GM18511 (cell line): ENCODE measurements around the gene EEF2K.
"Not testable (repeated sequence)": the region's sequence is repeated elsewhere in the genome, so short reads cannot be mapped to it uniquely, and the experiment has no call there.

Source experiments
- ATAC-seq: cut with Tn5 transposase; IDR thresholded peaks from one replicate; pipeline ENCODE4 v1.9.1; 2021; ENCODE audit warnings: mild to moderate bottlenecking, moderate library complexity; ENCODE audit not compliant: unreplicated experiment

Gene EEF2K

DNA sequence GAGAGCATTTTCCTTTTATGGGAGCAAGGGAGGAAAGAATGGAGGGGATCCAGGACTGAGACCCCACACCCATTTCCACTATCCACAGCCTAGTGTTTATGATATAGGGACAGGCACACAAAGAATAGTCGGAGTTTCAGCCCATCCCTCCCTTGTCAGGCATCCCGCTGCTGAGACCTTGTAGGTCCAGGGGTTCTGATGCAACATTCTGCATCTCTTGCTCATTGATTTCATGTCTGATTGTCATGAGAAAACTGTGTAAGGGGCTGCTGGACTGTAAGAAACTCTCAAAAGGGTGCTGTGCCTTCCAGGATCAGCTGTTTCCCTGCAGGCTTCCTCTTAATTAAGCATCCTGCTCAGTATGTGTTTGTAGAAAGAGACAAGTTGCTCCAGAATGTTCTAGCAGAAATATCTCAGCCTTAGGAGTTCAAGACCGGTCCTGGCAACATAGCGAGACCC lies 85.8 kb downstream of the EEF2K start:
- ATAC-seq: no peak

DNA sequence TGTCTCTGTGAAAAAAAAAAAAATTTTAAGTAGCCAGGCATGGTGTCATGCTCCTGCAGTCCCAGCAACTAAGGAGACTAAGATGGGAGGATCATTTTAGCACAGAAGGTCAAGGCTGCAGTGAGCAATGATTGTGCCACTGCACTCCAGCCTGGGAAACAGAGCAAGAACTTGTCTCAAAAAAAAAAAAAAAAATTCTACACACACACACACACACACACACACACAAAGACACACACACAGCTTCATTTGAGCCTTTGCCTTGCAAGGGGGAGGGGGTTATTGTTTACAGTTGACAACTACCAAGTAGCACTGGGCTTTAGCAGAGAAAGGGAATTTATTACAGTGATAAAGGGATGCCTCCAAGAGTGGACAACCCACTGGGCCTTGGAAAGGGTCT lies 86.2 kb downstream of the EEF2K start:
- ATAC-seq: no peak

DNA sequence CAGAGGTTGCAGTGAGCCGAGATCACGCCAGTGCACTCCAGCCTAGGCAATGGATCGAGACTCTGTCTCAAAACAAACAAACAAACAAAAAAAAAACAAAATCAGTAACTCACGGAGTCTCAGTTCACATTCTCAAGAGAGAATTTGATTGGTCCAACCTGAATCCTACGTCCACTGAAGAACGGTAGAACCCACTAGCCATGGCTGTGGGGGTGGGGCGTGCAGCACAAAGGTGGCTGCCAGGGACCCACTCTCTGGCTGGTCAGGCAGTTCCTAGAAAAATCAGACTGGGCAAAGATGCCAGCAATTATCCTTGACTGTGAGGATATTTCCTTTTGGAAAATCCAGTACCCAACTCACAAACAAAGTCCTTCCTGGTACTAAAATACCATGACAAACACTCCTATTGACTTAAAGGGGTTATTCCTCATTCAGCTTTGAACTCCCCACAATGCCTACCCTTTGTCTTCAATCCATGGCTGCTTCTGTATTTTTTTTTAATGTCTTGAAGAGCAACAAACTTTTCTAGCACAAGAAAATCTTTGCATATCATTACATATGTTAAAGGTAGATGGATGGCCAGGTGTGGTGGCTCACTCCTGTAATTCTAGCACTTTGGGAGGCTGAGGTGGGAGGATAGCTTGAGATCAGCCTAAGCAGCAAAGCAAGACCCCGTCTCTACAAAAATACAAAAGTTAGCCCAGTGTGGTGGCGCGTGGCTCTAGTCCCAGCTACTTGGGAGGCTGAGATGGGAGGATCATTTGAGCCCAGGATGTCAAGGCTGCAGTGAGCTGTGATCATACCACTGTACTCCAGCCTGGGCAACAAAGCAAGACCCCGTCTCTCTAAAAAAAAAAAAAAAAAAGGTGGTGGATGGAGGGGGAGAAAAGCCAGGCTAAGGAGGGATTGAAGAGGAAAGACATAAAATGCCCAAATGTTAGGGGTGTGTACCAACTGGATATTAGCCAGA lies 87.3 kb downstream of the EEF2K start:
- ATAC-seq: no peak

DNA sequence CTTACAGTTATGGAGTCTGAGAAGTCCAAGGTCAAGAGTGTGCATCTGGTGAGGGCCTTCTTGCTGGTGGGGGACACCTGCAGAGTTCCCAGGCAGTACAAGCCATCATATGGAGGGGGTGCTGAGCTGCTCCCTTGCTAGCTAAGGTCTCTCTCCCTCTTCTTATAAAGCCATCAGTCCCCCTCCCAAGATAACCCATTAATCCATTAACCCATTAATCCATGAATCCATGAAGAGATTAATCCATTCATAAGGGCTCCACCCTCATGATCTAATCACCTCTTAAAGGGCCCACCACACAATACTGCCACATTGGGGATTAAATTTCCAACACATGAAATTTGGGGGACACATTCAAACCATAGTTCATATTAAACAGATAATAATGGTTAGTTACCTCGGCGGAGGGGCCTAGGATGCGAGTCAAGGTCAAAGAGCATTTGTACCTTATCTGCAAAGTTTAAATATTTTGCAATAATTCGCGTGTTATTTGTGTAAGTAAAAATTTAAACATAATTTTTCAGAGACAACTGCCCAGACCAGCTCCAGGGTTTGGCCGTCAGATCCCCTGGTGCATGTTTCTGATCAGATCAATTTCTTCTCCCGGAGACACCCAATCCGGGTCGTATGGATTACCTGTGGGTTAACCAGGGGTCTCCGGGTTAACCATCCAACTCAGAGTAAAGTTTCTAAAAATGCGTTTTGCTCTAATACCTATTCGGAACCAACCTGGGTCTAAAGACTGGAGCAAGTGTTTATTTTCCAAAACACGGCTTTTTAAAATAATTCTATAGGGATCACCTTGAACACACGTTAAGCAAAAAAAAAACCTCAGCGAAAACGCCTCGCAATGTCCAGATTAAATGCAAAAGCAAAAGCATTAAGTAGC lies 90.4 kb downstream of the EEF2K start:
- peak; percentile 2 for ATAC-seq

DNA sequence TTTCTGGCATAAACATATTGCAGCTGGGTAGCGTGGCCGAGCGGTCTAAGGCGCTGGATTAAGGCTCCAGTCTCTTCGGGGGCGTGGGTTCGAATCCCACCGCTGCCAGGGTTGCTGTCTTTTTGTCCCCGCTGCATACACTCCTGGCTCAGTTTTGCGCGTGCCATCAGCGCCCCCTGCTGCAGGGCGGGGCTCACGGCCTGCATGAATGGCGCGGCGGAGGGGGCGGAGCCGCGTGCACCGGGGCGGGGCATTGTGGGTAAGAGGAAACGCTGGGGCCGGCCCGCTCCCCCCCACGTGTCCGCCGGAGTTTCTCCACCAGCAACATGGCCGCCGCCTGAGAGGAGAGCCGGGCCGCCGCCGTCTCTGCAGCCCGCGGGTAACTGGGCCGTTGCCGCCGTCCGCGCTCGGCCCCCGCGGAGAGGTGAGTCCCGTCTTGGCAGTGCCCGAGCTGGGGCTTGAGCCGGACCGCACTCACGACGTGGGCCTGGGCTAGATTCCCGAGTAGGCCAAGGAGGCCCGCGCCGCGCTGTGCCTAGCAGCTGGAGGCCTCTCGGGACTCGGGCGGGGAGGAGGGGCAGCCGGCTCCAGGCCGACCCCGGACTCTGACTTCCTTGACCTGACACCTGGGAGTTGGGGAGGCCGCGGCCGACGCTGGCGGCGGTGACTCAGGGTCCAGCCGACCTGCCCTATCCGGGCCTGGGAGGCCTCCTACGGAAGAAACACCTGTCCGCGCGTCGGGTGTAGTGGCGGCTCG lies 91.2 kb downstream of the EEF2K start, which contains the start of gene POLR3E:
Gene POLR3E (plus strand): TSS at position 296 of the 757 bp plus-strand sequence. CDS start 5,560 bp downstream, outside the sequence.
- ATAC-seq: peak; percentile 83

DNA sequence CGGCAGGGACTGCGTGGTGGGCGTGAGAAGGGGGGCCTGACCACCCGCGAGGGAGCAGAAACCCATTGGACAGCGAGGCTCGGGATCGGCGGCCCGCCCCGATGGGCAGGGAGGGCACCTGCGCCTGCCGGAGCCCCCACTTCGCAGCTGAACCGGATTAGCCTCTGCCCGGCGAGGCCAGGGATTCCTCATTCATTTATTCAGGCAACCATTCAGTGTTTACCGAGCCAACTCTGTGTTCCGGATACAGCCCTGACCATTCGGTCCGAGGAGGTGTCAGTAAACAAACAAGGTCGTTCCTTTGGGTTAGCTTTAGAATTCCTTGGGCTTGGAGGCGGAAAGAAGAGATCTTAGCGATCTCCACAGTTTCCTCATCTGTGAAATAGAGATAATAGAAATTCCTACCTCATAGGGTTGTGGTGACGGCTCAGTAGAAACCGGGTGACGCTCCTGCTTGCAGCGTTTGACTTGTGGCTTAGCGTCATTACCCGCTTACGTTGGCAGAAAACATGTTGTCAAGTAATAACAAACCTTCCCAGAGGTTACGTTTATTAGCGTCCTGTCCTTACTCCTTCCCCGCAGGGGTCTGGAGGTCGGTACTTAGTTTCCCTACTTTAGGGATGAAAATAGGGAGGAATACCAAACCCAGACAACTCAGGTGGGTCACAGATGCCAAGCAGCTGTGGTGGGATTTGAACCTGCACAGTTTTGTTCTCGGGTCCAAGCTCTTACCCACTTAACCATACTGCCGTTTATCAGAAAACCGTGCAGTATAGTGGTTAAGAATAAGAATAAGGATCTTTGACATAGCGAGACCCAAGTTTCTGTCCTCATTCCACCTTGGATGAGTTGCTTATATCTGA lies 92.0 kb downstream of the EEF2K start:
- ATAC-seq: peak; percentile 39

DNA sequence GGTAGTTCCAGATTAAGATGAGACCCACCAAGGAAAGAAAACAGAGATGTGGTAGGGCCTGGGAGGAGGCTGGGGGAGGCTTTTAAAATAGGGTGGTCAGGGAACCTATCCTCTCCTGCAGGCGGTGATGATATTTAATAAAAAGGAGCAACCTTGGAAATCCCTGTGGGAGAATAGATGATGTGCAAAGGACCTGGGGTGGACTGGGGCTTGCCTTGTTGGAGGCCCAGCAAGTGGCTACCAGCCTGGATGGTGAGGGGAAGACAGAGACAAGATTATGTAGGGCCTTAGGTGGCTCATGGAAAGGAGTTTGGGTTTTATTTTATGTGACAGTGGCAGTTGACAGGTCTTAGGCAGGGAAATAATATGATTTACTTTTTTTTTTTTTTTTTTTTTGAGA lies 93.0 kb downstream of the EEF2K start:
- ATAC-seq: no peak

DNA sequence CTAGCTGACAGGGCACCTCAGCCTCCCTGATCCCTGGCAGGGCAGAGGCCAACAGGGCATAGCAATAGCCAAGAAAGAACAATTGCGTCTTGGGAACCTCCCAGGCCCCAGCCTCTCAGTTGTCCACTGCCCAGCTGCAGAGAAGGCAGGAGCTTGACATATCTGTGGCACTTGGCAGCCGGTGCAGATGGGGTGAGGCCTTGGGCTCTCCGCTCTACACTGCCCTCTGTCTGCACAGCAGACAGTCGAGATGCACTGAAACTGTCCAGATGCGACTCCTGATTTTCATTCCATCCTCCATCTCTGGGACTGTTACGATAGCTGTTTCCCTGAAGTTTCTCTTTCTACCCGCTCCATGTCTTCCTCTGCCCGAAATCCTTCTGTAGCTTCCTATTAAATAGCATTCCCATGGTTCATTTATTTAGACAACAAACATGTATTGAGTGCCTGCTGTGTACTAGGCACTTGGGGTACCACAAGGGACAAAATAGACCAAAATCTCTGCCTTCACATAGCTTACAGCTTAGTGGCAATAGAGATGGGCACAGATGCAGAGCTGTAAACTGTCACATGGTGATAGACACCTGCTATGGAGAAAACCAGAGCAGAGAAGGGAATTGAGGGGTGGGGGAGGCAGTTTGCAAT lies 94.5 kb downstream of the EEF2K start:
- no peak for ATAC-seq

DNA sequence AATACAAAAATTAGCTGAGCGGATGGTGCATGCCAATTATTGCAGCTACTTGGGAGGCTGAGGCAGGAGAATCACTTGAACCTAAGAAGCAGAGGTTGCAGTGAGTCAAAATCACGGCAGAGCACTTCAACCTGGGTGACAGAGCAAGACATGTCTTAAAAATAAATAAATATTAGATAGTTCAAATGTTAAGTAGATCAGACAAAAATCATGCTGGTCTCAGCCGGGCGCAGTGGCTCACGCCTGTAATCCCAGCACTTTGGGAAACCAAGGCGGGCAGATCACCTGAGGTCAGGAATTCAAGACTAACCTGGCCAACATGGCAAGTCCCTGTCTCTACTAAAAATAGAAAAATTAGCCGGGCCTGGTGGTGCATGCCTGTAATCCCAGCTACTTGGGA lies 95.3 kb downstream of the EEF2K start:
- not testable (repeated sequence) for ATAC-seq

DNA sequence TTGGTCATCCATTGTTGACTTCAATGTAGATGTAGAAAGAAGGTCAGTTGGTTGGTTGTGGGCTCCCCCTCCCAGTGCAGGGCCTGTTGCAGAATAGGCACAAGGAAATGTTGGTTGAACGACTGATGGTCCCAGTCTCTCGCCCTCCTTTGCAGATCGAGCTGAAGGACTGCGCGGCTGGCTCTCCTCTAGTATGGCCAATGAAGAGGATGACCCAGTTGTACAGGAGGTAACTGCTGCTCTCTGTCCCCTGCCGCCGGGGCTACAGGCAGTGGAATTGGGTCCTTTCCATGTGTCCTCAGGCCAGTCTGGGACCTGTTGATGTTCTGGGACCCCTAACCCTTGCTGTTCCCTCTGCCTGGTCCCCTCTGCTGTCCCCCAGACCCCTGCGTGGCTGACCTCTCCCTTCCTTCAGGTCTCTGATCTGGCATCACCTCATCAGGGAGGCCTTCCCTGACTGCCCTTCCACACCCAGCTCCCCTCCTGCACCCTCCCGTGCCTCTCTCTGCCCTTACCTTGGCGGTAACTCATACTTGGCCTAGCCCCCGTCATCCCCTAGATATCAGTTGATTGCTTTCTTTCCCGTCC lies 96.8 kb downstream of the EEF2K start:
- no peak for ATAC-seq

DNA sequence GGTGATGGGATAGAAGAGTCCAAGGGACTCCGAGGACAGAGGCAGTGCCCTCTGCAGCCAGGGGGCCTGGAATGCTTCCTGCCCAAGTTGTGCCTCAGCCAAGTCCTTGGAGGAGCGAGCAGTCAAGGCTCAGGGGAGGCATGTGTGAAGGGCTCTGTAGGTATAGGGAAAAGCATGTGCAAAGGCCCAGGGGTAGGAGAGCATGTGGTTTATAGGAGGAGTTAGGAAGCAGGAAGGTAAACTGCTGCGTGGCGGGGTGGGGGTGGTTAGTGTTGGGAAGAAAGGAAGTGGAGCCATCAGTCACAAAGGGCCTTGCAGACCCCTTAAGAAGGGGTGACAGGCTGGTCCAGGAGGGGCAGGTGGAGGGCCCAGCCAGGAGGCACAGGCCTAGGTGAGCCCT lies 98.3 kb downstream of the EEF2K start:
- no peak for ATAC-seq

DNA sequence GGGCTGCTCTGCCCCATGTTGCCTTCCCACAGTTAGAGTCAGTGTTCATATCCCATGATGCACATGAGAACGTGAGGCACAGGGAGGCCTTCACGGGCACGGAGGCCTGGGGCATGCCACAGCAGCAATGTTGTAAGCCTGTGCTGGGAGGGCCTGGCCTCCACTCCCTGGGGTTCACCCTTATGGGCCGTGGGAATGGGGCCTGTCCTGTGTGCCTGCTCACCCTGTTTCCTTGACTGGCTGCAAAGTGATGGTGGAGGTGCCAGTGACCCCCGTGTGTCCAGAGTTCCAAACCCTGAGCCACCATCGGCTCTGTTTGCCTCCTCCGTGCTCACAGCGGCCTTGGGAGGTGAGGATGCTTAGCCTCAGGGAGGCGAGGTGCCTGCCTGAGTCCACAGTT lies 100.7 kb downstream of the EEF2K start:
- ATAC-seq: no peak

DNA sequence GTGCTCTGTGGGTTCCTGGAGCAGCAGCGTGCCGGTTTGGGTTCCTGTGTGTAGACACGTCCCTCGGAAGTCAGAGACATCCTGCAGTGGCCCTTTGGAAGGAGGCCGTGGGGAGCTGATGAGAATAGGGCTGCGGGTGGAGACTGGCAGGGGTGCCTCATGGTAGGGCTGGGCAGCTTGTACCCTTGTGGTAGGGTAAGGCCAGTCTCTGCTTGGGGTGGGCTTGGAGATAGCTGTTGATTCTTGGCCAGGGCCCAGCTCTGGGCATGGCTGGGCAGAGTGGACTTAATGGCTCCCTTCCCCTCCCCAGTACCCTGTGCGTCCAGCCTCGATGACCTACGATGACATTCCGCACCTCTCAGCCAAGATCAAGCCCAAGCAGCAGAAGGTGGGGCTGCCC lies 101.8 kb downstream of the EEF2K start:
- no peak for ATAC-seq

DNA sequence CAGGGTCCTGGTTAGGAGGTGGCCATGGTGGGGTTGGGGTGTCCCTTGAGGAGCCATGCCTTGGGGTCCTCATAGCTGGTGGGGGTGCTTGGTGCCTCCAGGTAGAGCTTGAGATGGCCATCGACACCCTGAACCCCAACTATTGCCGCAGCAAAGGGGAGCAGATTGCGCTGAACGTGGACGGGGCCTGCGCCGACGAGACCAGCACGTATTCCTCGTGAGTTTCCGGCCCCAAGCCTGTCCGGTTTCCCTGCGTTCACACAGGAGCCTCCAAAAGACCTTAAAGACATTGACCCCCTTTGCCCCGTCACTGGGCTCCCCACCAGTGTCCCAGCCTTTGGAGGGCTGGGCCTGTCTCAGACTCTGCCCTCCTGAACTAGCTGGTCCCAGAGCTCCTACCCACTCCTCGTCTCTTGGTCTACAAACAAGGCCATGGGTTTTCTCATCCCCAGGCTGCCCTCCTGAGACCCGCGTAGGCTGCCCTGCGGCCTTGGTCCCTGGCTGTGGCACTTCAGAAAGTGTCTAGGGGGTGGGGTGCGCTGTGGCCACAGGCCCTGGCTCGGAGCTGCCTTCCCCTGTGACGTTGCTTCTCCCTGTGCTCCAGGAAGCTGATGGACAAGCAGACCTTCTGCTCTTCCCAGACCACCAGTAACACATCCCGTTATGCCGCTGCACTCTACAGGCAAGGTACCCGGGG lies 102.9 kb downstream of the EEF2K start:
- ATAC-seq: no peak

DNA sequence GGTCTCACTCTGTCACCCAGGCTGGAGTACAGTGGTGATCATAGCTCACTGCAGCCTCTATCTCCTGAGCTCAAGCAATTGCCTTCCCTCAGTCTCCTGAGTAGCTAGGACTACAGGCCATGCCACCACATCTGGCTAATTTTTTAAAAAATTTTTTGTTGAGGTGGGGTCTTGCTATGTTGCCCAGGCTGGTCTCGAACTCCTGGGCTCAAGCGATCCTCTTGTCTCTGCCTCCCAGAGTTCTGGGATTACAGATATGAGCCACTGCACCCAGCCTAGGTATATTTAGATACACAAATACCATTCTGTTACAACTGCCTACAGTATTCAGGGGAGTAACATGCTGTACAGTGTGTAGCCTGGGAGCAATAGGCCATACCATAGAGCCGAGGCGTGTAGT lies 105.4 kb downstream of the EEF2K start:
- ATAC-seq: no peak

DNA sequence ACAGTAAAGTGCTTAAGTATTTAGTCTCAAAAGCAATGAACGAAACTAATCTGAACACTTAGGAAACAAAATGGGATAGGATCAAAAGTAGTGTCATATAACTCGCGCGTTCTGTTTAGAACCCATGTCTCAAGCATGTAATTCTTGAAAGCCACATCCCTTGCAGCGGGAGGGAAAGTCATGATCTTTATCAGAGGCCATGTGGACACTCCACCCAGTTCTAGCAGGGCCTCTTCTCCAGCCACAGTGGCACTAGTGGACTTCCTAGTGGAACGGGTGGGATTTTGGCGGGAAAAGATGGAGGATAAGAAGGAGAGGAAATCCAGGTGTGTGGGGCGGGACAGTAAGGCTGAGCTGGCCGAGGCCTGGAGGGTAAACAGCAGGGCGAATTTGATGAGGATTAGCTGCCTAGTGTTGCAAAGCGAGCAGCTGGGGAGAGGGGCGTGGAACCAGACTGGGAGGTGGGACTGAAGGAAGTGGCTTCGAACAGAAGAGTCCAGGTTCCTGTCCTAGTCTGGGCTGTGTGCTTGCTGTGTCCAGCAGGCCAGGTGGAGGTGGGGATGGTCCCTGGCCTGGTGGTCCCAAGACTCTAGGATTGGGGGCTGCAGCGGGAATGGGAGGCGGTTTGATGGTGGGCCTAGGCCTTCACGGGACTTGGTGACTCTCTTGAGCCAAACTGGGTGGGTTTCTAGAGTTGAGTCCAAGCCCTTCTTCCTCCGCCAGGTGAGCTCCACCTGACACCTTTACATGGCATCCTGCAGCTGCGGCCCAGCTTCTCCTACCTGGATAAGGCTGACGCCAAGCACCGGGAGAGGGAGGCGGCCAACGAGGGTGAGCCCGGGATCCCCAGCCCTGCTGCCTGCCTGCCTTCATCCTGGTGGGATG lies 107.1 kb downstream of the EEF2K start:
- no peak for ATAC-seq

DNA sequence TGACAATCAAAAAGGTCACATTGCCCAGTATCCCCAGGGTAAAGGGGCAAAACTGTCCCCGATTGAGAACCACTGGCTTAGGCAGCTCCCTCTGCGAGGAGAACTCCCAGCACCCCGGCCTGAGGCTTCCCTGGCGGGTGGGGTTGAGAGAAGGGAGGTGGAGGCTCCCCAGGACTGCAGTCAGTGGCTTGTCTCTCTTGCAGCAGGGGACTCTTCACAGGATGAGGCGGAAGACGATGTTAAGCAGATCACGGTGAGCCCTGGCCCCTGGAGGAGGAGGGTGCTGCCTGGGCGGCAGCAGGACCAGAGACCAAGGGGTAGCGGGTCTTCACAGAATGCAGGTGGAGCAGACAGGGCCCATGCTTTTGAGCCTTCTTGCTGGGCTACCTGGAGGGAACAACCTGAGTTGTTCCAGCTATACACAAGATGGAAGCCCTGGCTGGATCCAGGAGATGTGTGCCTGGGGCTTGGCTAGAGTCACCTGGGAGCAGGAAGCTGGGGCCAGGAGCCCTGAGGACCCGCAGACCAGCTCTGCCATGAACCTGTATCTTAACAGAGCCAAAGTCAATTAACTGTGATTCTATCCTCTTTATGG lies 107.9 kb downstream of the EEF2K start:
- no peak for ATAC-seq
